ENCODE results near the gene HSPA12A.

The HSPA12A gene

GRCh38 chr10:116690356-116691322, 51.7 kb downstream of the HSPA12A start:
- DNase-seq (ENCODE audit: low spot score): no peak

GRCh38 chr10:116689744-116690143, 52.6 kb downstream of the HSPA12A start:
- DNase-seq (ENCODE audit: low spot score): no peak

GRCh38 chr10:116688741-116689495, 53.4 kb downstream of the HSPA12A start:
- DNase-seq (ENCODE audit: low spot score): no peak

- no peak for DNase-seq (ENCODE audit: low spot score)
These were observed 54.1 kb downstream of the HSPA12A start for GRCh38 chr10:116688241-116688711.

GRCh38 chr10:116687633-116688032, 54.7 kb downstream of the HSPA12A start:
- no peak for DNase-seq (ENCODE audit: low spot score)

- no peak for DNase-seq (ENCODE audit: low spot score)
These were observed 55.7 kb downstream of the HSPA12A start for GRCh38 chr10:116686632-116687031.

- DNase-seq (ENCODE audit: low spot score): no peak
These were observed 56.6 kb downstream of the HSPA12A start for GRCh38 chr10:116685807-116686206.

GRCh38 chr10:116684781-116685180, 57.6 kb downstream of the HSPA12A start:
- DNase-seq (ENCODE audit: low spot score): no peak

GRCh38 chr10:116683821-116684220, 58.5 kb downstream of the HSPA12A start:
- DNase-seq (ENCODE audit: low spot score): no peak

GRCh38 chr10:116683166-116683565, 59.2 kb downstream of the HSPA12A start:
- no peak for DNase-seq (ENCODE audit: low spot score)

GRCh38 chr10:116679351-116679750, 63.0 kb downstream of the HSPA12A start:
- DNase-seq (ENCODE audit: low spot score): no peak

- no peak for DNase-seq (ENCODE audit: low spot score)
These were observed 65.7 kb downstream of the HSPA12A start for GRCh38 chr10:116676633-116677032.

GRCh38 chr10:116676118-116676517, 66.2 kb downstream of the HSPA12A start:
- DNase-seq (ENCODE audit: low spot score): no peak

- DNase-seq (ENCODE audit: low spot score): no peak
These were observed 67.4 kb downstream of the HSPA12A start for GRCh38 chr10:116674901-116675423.

GRCh38 chr10:116673866-116674265, 68.5 kb downstream of the HSPA12A start:
- DNase-seq (ENCODE audit: low spot score): no peak

GRCh38 chr10:116672891-116673290, 69.5 kb downstream of the HSPA12A start:
- no peak for DNase-seq (ENCODE audit: low spot score)

- DNase-seq (ENCODE audit: low spot score): no peak
These were observed 71.0 kb downstream of the HSPA12A start for GRCh38 chr10:116671274-116671926.

GRCh38 chr10:116670706-116671105, 71.7 kb downstream of the HSPA12A start:
- DNase-seq (ENCODE audit: low spot score): no peak

GRCh38 chr10:116669832-116670644, 72.3 kb downstream of the HSPA12A start:
- no peak for DNase-seq (ENCODE audit: low spot score)

GRCh38 chr10:116669080-116669479, 73.3 kb downstream of the HSPA12A start:
- DNase-seq (ENCODE audit: low spot score): no peak

- no peak for DNase-seq (ENCODE audit: low spot score)
These were observed 73.9 kb downstream of the HSPA12A start for GRCh38 chr10:116668446-116668845.
